GM21515 (cell line): ENCODE data around the gene PLVAP.

Experiments
- ATAC-seq: cut with Tn5 transposase; IDR thresholded peaks from one replicate; pipeline ENCODE4 v1.9.1; 2021; ENCODE audit not compliant: unreplicated experiment

The PLVAP gene

GRCh38 chr19:17323300-17323963, 53.7 kb downstream of the PLVAP start:
- ATAC-seq, result no peak

GRCh38 chr19:17322854-17323253, 54.3 kb downstream of the PLVAP start:
- ATAC-seq, result no peak

GRCh38 chr19:17321655-17322489, 55.3 kb downstream of the PLVAP start:
- ATAC-seq, result no peak

GRCh38 chr19:17320435-17320834, 56.7 kb downstream of the PLVAP start:
- no peak for ATAC-seq

- no peak for ATAC-seq
Measured at GRCh38 chr19:17319473-17320238, 57.5 kb downstream of the PLVAP start.

GRCh38 chr19:17318966-17319365, 58.2 kb downstream of the PLVAP start:
- no peak for ATAC-seq

GRCh38 chr19:17314007-17314593, 63.0 kb downstream of the PLVAP start:
- ATAC-seq, result no peak

GRCh38 chr19:17312189-17313113, 64.7 kb downstream of the PLVAP start:
- ATAC-seq, result no peak

GRCh38 chr19:17311455-17312188, 65.5 kb downstream of the PLVAP start:
- ATAC-seq, result no peak

- no peak for ATAC-seq
Measured at GRCh38 chr19:17309965-17310461, 67.1 kb downstream of the PLVAP start.

- ATAC-seq, result peak; percentile 50
Measured at GRCh38 chr19:17309198-17309964, 67.8 kb downstream of the PLVAP start, which contains the start of gene DDA1. Gene DDA1 (plus strand): TSS chr19:17309563. CDS start chr19:17309655, 92 bp downstream.

GRCh38 chr19:17307876-17308377, 69.2 kb downstream of the PLVAP start:
- no peak for ATAC-seq

GRCh38 chr19:17306285-17306714, 70.8 kb downstream of the PLVAP start:
- ATAC-seq, result no peak

GRCh38 chr19:17305517-17306284, 71.4 kb downstream of the PLVAP start, which contains the start of gene MRPL34:
Gene MRPL34 (plus strand): TSS chr19:17305872. CDS start chr19:17305893, 21 bp downstream.
- peak; percentile 53 for ATAC-seq

GRCh38 chr19:17305216-17305516, 72.0 kb downstream of the PLVAP start:
- ATAC-seq, result no peak

- no peak for ATAC-seq
Measured at GRCh38 chr19:17304386-17305215, 72.5 kb downstream of the PLVAP start.

- no peak for ATAC-seq
Measured at GRCh38 chr19:17303940-17304267, 73.2 kb downstream of the PLVAP start.
